Vagina (tissue), 2 donors: Measurements from ENCODE around the gene HK2. TPM values are rescaled to one million over a fixed set of nuclear protein-coding genes. Genes with fewer than 3 reads are reported as not detected.

Source experiments
- DNase-seq, 2 donors: peaks; one replicate each; pipeline ENCODE4 v3.0.0-alpha.2; 2017; ENCODE audit errors: extremely low spot score in 2 of 2
- H3K27ac ChIP-seq: fragments of 200-600 bp; sonication (generic); one replicate; pipeline ENCODE4 v1.5.1; 2019
- H3K27me3 ChIP-seq: fragments of 200-600 bp; sonication (generic); one replicate; pipeline ENCODE4 v1.5.1; 2019
- H3K36me3 ChIP-seq, 2 donors: fragments of 200-600 bp; sonication (generic); one replicate each; pipeline ENCODE4 v1.5.1; 2017 to 2019
- H3K4me1 ChIP-seq: fragments of 200-600 bp; sonication (generic); one replicate; pipeline ENCODE4 v1.5.1; 2019
- H3K4me3 ChIP-seq, 2 donors: fragments of 200-600 bp; sonication (generic); 1 replicate in 1 of 2; 2 replicates in 1 of 2; pipeline ENCODE4 v1.5.1; 2016 to 2019
- H3K9me3 ChIP-seq: fragments of 200-600 bp; sonication (generic); one replicate; pipeline ENCODE4 v1.5.1; 2019
- CTCF ChIP-seq, 3 experiments: fragments of 450-650 bp in 2 of 3; fragments of 200-600 bp in 1 of 3; sonication (generic) in 1 of 3; IDR thresholded peaks; one replicate each; pipeline ENCODE4 v1.5.1; 2017 to 2019; ENCODE audit warnings: antibody characterized with exemption in 3 of 3, mild to moderate bottlenecking in 2 of 3, moderate library complexity in 2 of 3
- POLR2A ChIP-seq, 2 donors: fragments of 450-650 bp; IDR thresholded peaks; one replicate each; pipeline ENCODE4 v1.6.1; 2017; ENCODE audit warnings: antibody characterized with exemption in 2 of 2, mild to moderate bottlenecking in 2 of 2, moderate library complexity in 2 of 2
- POLR2AphosphoS5 ChIP-seq, 2 donors: sonication (generic); formaldehyde crosslinking; IDR thresholded peaks; one replicate each; pipeline ENCODE4 v1.9.0; 2017; ENCODE audit warnings: antibody characterized with exemption in 2 of 2, mild to moderate bottlenecking in 2 of 2, low read depth in 1 of 2; ENCODE audit not compliant: insufficient read depth in 1 of 2
- intact Hi-C: fragments of 100-400 bp; cut with DNase I; formaldehyde crosslinking; loops from one replicate; pipeline ENCODE4 v1.15.1; 2023
- total RNA-seq: library from RNA; depleted of rRNA; stranded (reverse); fragments of >200 nt; gene quantifications from one replicate; pipeline ENCODE4 v1.2.3, GENCODE V29; 2016

The HK2 gene
- total RNA-seq, 1 donor from 2014 or later: 5.4 TPM

GRCh38 chr2:74931940-74932339 is 98.0 kb downstream of the HK2 start:
- no peaks in the 10 kb centered on the region for H3K27me3 ChIP-seq
- no peaks in the 10 kb centered on the region for H3K9me3 ChIP-seq
- DNase-seq: no peak
- intact Hi-C loops: no loop called here
- no peak overlapping the region for H3K4me3 ChIP-seq
- H3K4me1 ChIP-seq: no peaks in the 10 kb centered on the region
- H3K36me3 ChIP-seq: no peaks in the 10 kb centered on the region
- TF ChIP-seq POLR2A (IDR thresholded peaks at IDR 0.05): no peak
- no peak for TF ChIP-seq CTCF (IDR thresholded peaks at IDR 0.05)
- TF ChIP-seq POLR2AphosphoS5 (IDR thresholded peaks at IDR 0.05; ENCODE audit: insufficient read depth in 1 of 2, low read depth in 1 of 2): no peak
- no peak overlapping the region for H3K27ac ChIP-seq

- no peak for DNase-seq
- intact Hi-C loops: no loop called here
- H3K4me1 ChIP-seq: no peaks in the 10 kb centered on the region
These were observed 102.1 kb downstream of the HK2 start for GRCh38 chr2:74935975-74936391.

GRCh38 chr2:74937221-74937880 is 103.4 kb downstream of the HK2 start:
- no peaks in the 10 kb centered on the region for H3K27me3 ChIP-seq
- H3K27ac ChIP-seq: no peak overlapping the region
- no peaks in the 10 kb centered on the region for H3K4me1 ChIP-seq
- no peak for DNase-seq
- H3K9me3 ChIP-seq: no peaks in the 10 kb centered on the region
- H3K4me3 ChIP-seq: no peak overlapping the region
- intact Hi-C loops: no loop called here
- TF ChIP-seq POLR2A (IDR thresholded peaks at IDR 0.05) (no peak), POLR2AphosphoS5 (IDR thresholded peaks at IDR 0.05; ENCODE audit: insufficient read depth in 1 of 2, low read depth in 1 of 2) (no peak), CTCF (IDR thresholded peaks at IDR 0.05) (no peak)
- H3K36me3 ChIP-seq: no peaks in the 10 kb centered on the region

More at GRCh38 chr2:74935975-74936391, 102.1 kb downstream of the HK2 start:
- Histone ChIP-seq H3K9me3 (no peaks in the 10 kb centered on the region), H3K27ac (no peak overlapping the region), H3K27me3 (no peaks in the 10 kb centered on the region), H3K4me3 (no peak overlapping the region), H3K36me3 (no peaks in the 10 kb centered on the region)
- no peak for TF ChIP-seq POLR2A (IDR thresholded peaks at IDR 0.05)
- no peak for TF ChIP-seq CTCF (IDR thresholded peaks at IDR 0.05)
- no peak for TF ChIP-seq POLR2AphosphoS5 (IDR thresholded peaks at IDR 0.05; ENCODE audit: insufficient read depth in 1 of 2, low read depth in 1 of 2)

- no peak for TF ChIP-seq POLR2AphosphoS5 (IDR thresholded peaks at IDR 0.05; ENCODE audit: insufficient read depth in 1 of 2, low read depth in 1 of 2)
- no peak for DNase-seq
- intact Hi-C loops: no loop called here
- H3K4me1 ChIP-seq: no peaks in the 10 kb centered on the region
- no peak overlapping the region for H3K27ac ChIP-seq
- no peaks in the 10 kb centered on the region for H3K27me3 ChIP-seq
- H3K36me3 ChIP-seq: no peaks in the 10 kb centered on the region
- no peaks in the 10 kb centered on the region for H3K9me3 ChIP-seq
- H3K4me3 ChIP-seq: no peak overlapping the region
These were observed 104.3 kb downstream of the HK2 start for GRCh38 chr2:74938264-74938663.

- no peak for DNase-seq
- TF ChIP-seq CTCF (IDR thresholded peaks at IDR 0.05) (no peak), POLR2A (IDR thresholded peaks at IDR 0.05) (no peak), POLR2AphosphoS5 (IDR thresholded peaks at IDR 0.05; ENCODE audit: insufficient read depth in 1 of 2, low read depth in 1 of 2) (no peak)
- intact Hi-C loops: no loop called here
These were observed 106.2 kb downstream of the HK2 start for GRCh38 chr2:74939919-74940812.

More at GRCh38 chr2:74939919-74940812, 106.2 kb downstream of the HK2 start:
- H3K27ac ChIP-seq: no peak overlapping the region
- H3K9me3 ChIP-seq: no peaks in the 10 kb centered on the region
- H3K4me3 ChIP-seq: no peak overlapping the region
- H3K4me1 ChIP-seq: no peaks in the 10 kb centered on the region
- no peaks in the 10 kb centered on the region for H3K27me3 ChIP-seq
- H3K36me3 ChIP-seq: no peaks in the 10 kb centered on the region
